Colonic mucosa (tissue), 4 donors: ENCODE measurements around the gene IL1RAPL2. TPM values are rescaled to one million over a fixed set of nuclear protein-coding genes. Genes with fewer than 3 reads are reported as not detected.

ENCODE experiments used
- DNase-seq: peaks from one replicate; pipeline ENCODE4 v3.0.0-alpha.2; 2020
- H3K27ac ChIP-seq: fragments of 200-600 bp; one replicate; pipeline ENCODE4 v1.8.0; 2021
- H3K27me3 ChIP-seq: fragments of 200-600 bp; one replicate; pipeline ENCODE4 v1.8.0; 2021
- H3K36me3 ChIP-seq: fragments of 200-600 bp; one replicate; pipeline ENCODE4 v1.8.0; 2021
- H3K4me1 ChIP-seq: fragments of 200-600 bp; one replicate; pipeline ENCODE4 v1.8.0; 2021; ENCODE audit warnings: mild to moderate bottlenecking
- H3K4me3 ChIP-seq: fragments of 200-600 bp; one replicate; pipeline ENCODE4 v1.8.0; 2021
- H3K9ac ChIP-seq, 2 donors: one replicate each; pipeline ENCODE4 v1.7.0; 2013; ENCODE audit warnings: control low read depth in 2 of 2, low read depth in 2 of 2, low read length in 2 of 2
- H3K9me3 ChIP-seq: fragments of 200-600 bp; one replicate; pipeline ENCODE4 v1.8.0; 2021
- CTCF ChIP-seq: fragments of 200-600 bp; IDR thresholded peaks from one replicate; pipeline ENCODE4 v1.8.0; 2022; ENCODE audit warnings: antibody characterized with exemption, mild to moderate bottlenecking
- intact Hi-C: fragments of 100-400 bp; cut with DNase I; formaldehyde crosslinking; loops from one replicate; pipeline ENCODE4 v1.14.1; 2022
- total RNA-seq, 2 donors: library from RNA; stranded (reverse); fragmentation: NEBNext Ultra II Directional in 1 of 2; extraction: Animal tissue kit (Norgen Biotek cat#: 25700) in 1 of 2; gene quantifications; one replicate each; pipeline ENCODE4 v1.2.1, GENCODE V29; 2021
- donor health status: healthy.
- donor health status: DM: no; HTN: no; CAD: no.
- donor health status: DM: no; HTN: no; CAD: no.

The IL1RAPL2 gene
- total RNA-seq, 2 donors from 2014 or later: not detected

GRCh38 chrX:105645667-105646357 is 1079.8 kb downstream of the IL1RAPL2 start:
- no peak overlapping the region for H3K4me3 ChIP-seq
- no peaks in the 10 kb centered on the region for H3K4me1 ChIP-seq
- H3K9ac ChIP-seq: no peak overlapping the region
- H3K27me3 ChIP-seq: no peaks in the 10 kb centered on the region
- TF ChIP-seq CTCF: no peak
- no peak overlapping the region for H3K27ac ChIP-seq
- DNase-seq: no peak
- no peaks in the 10 kb centered on the region for H3K36me3 ChIP-seq
- intact Hi-C loops: no loop called here
- H3K9me3 ChIP-seq: no peaks in the 10 kb centered on the region

GRCh38 chrX:105646592-105647372 is 1080.8 kb downstream of the IL1RAPL2 start:
- no peaks in the 10 kb centered on the region for H3K4me1 ChIP-seq

GRCh38 chrX:105647749-105648148 is 1081.8 kb downstream of the IL1RAPL2 start:
- H3K27me3 ChIP-seq: no peaks in the 10 kb centered on the region
- TF ChIP-seq CTCF: no peak
- no peak overlapping the region for H3K9ac ChIP-seq
- no peak for DNase-seq
- H3K9me3 ChIP-seq: no peaks in the 10 kb centered on the region
- no peak overlapping the region for H3K4me3 ChIP-seq
- no peaks in the 10 kb centered on the region for H3K36me3 ChIP-seq
- no peak overlapping the region for H3K27ac ChIP-seq
- H3K4me1 ChIP-seq: no peaks in the 10 kb centered on the region
- intact Hi-C loops: no loop called here

More at GRCh38 chrX:105646592-105647372, 1080.8 kb downstream of the IL1RAPL2 start:
- H3K27ac ChIP-seq: no peak overlapping the region
- intact Hi-C loops: no loop called here
- DNase-seq: no peak
- no peak for TF ChIP-seq CTCF
- H3K4me3 ChIP-seq: no peak overlapping the region
- H3K27me3 ChIP-seq: no peaks in the 10 kb centered on the region
- no peaks in the 10 kb centered on the region for H3K9me3 ChIP-seq
- no peaks in the 10 kb centered on the region for H3K36me3 ChIP-seq
- no peak overlapping the region for H3K9ac ChIP-seq

- TF ChIP-seq CTCF: no peak
- H3K27me3 ChIP-seq: no peaks in the 10 kb centered on the region
- no peaks in the 10 kb centered on the region for H3K9me3 ChIP-seq
- H3K27ac ChIP-seq: no peak overlapping the region
- intact Hi-C loops: no loop called here
- H3K9ac ChIP-seq: no peak overlapping the region
- no peaks in the 10 kb centered on the region for H3K4me1 ChIP-seq
- no peaks in the 10 kb centered on the region for H3K36me3 ChIP-seq
- no peak for DNase-seq
- H3K4me3 ChIP-seq: no peak overlapping the region
Observed at GRCh38 chrX:105648732-105649131, 1082.7 kb downstream of the IL1RAPL2 start.

- H3K4me3 ChIP-seq: no peak overlapping the region
- no peak overlapping the region for H3K27ac ChIP-seq
- no peak overlapping the region for H3K9ac ChIP-seq
- intact Hi-C loops: no loop called here
- H3K36me3 ChIP-seq: no peaks in the 10 kb centered on the region
- no peak for DNase-seq
- no peaks in the 10 kb centered on the region for H3K9me3 ChIP-seq
- peaks cover 5% of the 10 kb centered on the region for H3K27me3 ChIP-seq
- no peak for TF ChIP-seq CTCF
- no peaks in the 10 kb centered on the region for H3K4me1 ChIP-seq
Observed at GRCh38 chrX:105650577-105650976, 1084.6 kb downstream of the IL1RAPL2 start.
